ENCODE data around the gene POU3F2.

Gene POU3F2

GRCh38 chr6:98834060-98835031 lies at the start of gene POU3F2:
Gene POU3F2, plus strand, starts transcription at chr6:98834574. Its CDS starts 300 bp downstream, at chr6:98834874.
- DNase-seq = no peak

GRCh38 chr6:98787435-98787834 lies 46.9 kb upstream of the POU3F2 start:
- no peak for DNase-seq

GRCh38 chr6:98787961-98788360 lies 46.4 kb upstream of the POU3F2 start:
- no peak for DNase-seq

- no peak for DNase-seq
These were observed 40.0 kb upstream of the POU3F2 start for GRCh38 chr6:98794307-98794842.

GRCh38 chr6:98797217-98797994 lies 37.0 kb upstream of the POU3F2 start:
- DNase-seq = no peak

GRCh38 chr6:98800866-98801265 lies 33.5 kb upstream of the POU3F2 start:
- DNase-seq = no peak

GRCh38 chr6:98808541-98809210 lies 25.7 kb upstream of the POU3F2 start:
- DNase-seq = no peak

GRCh38 chr6:98812220-98812619 lies 22.2 kb upstream of the POU3F2 start:
- DNase-seq = no peak

GRCh38 chr6:98816799-98817198 lies 17.6 kb upstream of the POU3F2 start:
- no peak for DNase-seq

GRCh38 chr6:98821756-98822405 lies 12.5 kb upstream of the POU3F2 start:
- no peak for DNase-seq

- no peak for DNase-seq
These were observed 10.8 kb upstream of the POU3F2 start for GRCh38 chr6:98823428-98824161.

- no peak for DNase-seq
These were observed 10.0 kb upstream of the POU3F2 start for GRCh38 chr6:98824162-98824901.

- DNase-seq = no peak
These were observed 9.3 kb upstream of the POU3F2 start for GRCh38 chr6:98824902-98825599.

- DNase-seq = no peak
These were observed 8.7 kb upstream of the POU3F2 start for GRCh38 chr6:98825600-98826230.

- DNase-seq = no peak
These were observed 6.8 kb upstream of the POU3F2 start for GRCh38 chr6:98827295-98828159.

GRCh38 chr6:98828211-98828788 lies 6.1 kb upstream of the POU3F2 start:
- DNase-seq = no peak

GRCh38 chr6:98828941-98829411 lies 5.4 kb upstream of the POU3F2 start:
- no peak for DNase-seq

GRCh38 chr6:98830146-98830545 lies 4.2 kb upstream of the POU3F2 start:
- no peak for DNase-seq

All from GF-D8 (cell line).